K562 (cell line): ENCODE results near the gene NKX2-1.

Experiments used
- FOS ChIP-seq: IDR thresholded peaks from 3 replicates; pipeline ENCODE4 v1.6.1; 2011; ENCODE audit not compliant: insufficient read length; ENCODE audit errors: extremely low read depth
- MXI1 ChIP-seq: IDR thresholded peaks from 2 replicates; pipeline ENCODE4 v1.6.1; 2011; ENCODE audit warnings: low read depth, mild to moderate bottlenecking, improper control_type of control experiment, low read length
- OTX1 ChIP-seq: fragments of 450-650 bp; formaldehyde crosslinking; IDR thresholded peaks from 2 replicates; pipeline ENCODE4 v1.4.0; 2022; ENCODE audit warnings: mild to moderate bottlenecking
- POLR2A ChIP-seq: fragments of 450-650 bp; conservative IDR thresholded peaks from 2 replicates; pipeline ENCODE4 v1.6.1; 2016
- TF ChIP-seq, protein P1 (sequence below): sonication (generic); formaldehyde crosslinking; IDR thresholded peaks from 2 replicates; pipeline ENCODE4 v1.4.0; 2020; ENCODE audit warnings: mild to moderate bottlenecking, missing genetic modification reagents

DNA sequence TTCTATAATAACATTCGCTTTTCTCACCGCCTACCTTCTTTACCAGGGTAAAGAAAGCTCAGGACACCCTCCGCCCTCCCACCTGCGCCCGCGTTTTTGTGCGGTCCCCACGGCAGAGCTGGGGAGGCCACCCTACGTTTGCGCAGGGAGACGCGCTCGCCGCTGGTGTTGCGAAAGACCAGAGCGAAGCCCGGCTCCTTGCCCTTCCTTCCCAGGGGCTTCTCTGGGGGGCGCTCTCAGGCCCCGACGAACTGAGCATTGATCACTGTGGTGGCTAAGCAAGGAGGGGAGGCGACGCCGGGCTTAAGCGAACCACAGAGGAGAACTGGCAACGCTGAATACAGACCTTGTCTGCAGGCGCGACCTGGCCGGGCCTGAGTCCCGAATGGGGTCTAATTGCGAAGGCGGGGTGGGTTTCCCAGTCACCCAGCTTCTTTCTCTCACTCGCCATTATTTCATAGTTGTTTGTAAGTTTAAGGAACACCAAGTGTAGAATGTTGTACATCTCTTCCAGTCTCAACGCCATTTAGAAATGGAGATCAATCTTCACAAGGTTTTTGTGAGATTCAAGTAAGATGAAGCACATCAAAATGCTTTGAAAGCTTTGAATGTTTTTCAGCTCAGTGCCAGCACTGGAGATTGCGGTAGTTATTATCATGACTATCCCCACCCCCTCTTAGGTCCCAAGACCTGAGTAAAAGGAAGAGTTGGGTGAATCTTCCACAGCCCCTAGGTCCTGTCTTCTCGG, 1.7 kb upstream of the NKX2-1 start:
- TF ChIP-seq, protein P1, sequence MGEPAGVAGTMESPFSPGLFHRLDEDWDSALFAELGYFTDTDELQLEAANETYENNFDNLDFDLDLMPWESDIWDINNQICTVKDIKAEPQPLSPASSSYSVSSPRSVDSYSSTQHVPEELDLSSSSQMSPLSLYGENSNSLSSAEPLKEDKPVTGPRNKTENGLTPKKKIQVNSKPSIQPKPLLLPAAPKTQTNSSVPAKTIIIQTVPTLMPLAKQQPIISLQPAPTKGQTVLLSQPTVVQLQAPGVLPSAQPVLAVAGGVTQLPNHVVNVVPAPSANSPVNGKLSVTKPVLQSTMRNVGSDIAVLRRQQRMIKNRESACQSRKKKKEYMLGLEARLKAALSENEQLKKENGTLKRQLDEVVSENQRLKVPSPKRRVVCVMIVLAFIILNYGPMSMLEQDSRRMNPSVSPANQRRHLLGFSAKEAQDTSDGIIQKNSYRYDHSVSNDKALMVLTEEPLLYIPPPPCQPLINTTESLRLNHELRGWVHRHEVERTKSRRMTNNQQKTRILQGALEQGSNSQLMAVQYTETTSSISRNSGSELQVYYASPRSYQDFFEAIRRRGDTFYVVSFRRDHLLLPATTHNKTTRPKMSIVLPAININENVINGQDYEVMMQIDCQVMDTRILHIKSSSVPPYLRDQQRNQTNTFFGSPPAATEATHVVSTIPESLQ (CRISPR knock-in tag) = no peak
- TF ChIP-seq OTX1 (no peak), POLR2A (no peak), FOS (no peak), MXI1 (no peak)
